Measurements from ENCODE around the gene P3H2. TPM values are rescaled to one million over a fixed set of nuclear protein-coding genes. Genes with fewer than 3 reads are reported as not detected.

Gene P3H2
- total and polyA plus RNA-seq, 2 of the 4 experiments (the other 2 are of a cell fraction), result 54.7 to 64.3 TPM

- H3K56ac ChIP-seq (ENCODE audit: extremely low read depth, insufficient read depth, low read length), result no peak overlapping the region
- H3K9me1 ChIP-seq (ENCODE audit: insufficient read depth, low read length), result no peaks in the 10 kb centered on the region
- intact Hi-C loops (cut with micrococcal nuclease) (no loop called here), in situ Hi-C loops (cut with MboI; ENCODE audit: low sequenced_read_pairs) (loop anchor here (10.0 kb wide), 2 partner anchors 291 to 681 kb away; no protein-coding TSS in a partner anchor), dilution Hi-C loops (cut with HindIII; ENCODE audit: low sequenced_read_pairs, unreplicated experiment) (no loop called here)
- CTCF ChIA-PET, result interaction anchor here (3.5 kb wide), 1 partner anchor 675 kb away, joined by 20 read pairs; no protein-coding TSS in a partner anchor
- H3K79me1 ChIP-seq (ENCODE audit: low read depth in 1 of 2, low read length in 2 of 2), result no peaks in the 10 kb centered on the region
- POLR2A ChIA-PET (ENCODE audit: unreplicated experiment), result no interaction called here
- H3K9ac ChIP-seq (ENCODE audit: low read depth, low read length), result no peak overlapping the region
- no peak overlapping the region for H3K27ac ChIP-seq (ENCODE audit: insufficient read depth, low read length)
- H3K27me3 ChIP-seq (ENCODE audit: control insufficient read depth, insufficient read depth, low read length), result peaks cover 14% of the 10 kb centered on the region
- no peak overlapping the region for H3K18ac ChIP-seq (ENCODE audit: low read depth, low read length)
- no peaks in the 10 kb centered on the region; the same call in 1 of the 2 replicates for H3K4me1 ChIP-seq (ENCODE audit: control insufficient read depth, insufficient read depth, low read length)
- no peaks in the 10 kb centered on the region for H3K36me3 ChIP-seq (ENCODE audit: control insufficient read depth, insufficient read depth, low read length)
- no peaks in the 10 kb centered on the region for H4K20me1 ChIP-seq (ENCODE audit: insufficient read depth, low read length)
- H3K9me3 ChIP-seq (ENCODE audit: control insufficient read depth, insufficient read depth, low read length), result no peaks in the 10 kb centered on the region
- H2BK15ac ChIP-seq (ENCODE audit: low read depth, low read length), result no peak overlapping the region
- BruUV-seq (replicated peaks), result no TSS peak
- H3K23ac ChIP-seq (ENCODE audit: low read depth, low read length), result no peak overlapping the region
- no peak overlapping the region for H4K5ac ChIP-seq (ENCODE audit: low read depth, low read length)
- ATAC-seq (ENCODE audit: low read depth) (no peak), DNase-seq (no peak)
- 80% methylated on average over 3 of the region's 6 CpGs; no CpG with 5 or more reads in 1 of the 2 experiments for WGBS, 2 experiments (ENCODE audit: extremely low coverage in 2 of 2, insufficient read length in 1 of 2)
- no peak overlapping the region for H3K4ac ChIP-seq (ENCODE audit: low read depth, low read length)
- no peak overlapping the region for H2AK9ac ChIP-seq (replicated peaks; ENCODE audit: low read depth, low read length, poor library complexity)
- no peak overlapping the region for H2BK20ac ChIP-seq (ENCODE audit: low read depth, low read length)
- H4K8ac ChIP-seq (ENCODE audit: low read depth in 2 of 2, low read length in 2 of 2), result no peak overlapping the region
- no peak overlapping the region for H2AK5ac ChIP-seq (ENCODE audit: low read depth, low read length)
- no peak overlapping the region for H2BK120ac ChIP-seq (ENCODE audit: low read depth, low read length)
- no peak overlapping the region for H3K14ac ChIP-seq (replicated peaks; ENCODE audit: low read depth, low read length)
- no peak overlapping the region for H2AFZ ChIP-seq (replicated peaks; ENCODE audit: low read length, poor library complexity)
- no peak overlapping the region for H3K4me3 ChIP-seq (ENCODE audit: insufficient read depth, low read depth, low read length)
- no peak overlapping the region for H2BK5ac ChIP-seq (ENCODE audit: low read depth, low read length, poor library complexity, severe bottlenecking)
- no peak overlapping the region for H3K4me2 ChIP-seq (ENCODE audit: low read depth, low read length)
- H4K91ac ChIP-seq (ENCODE audit: insufficient read depth, low read depth, low read length), result no peak overlapping the region
- no peak for TF ChIP-seq MAZ (IDR thresholded peaks at IDR 0.05; ENCODE audit: borderline replicate concordance, low read depth, low read length)
- TF ChIP-seq USF2 (IDR thresholded peaks at IDR 0.05; ENCODE audit: low read depth, low read length), result no peak
- no peak for TF ChIP-seq MAFK (IDR thresholded peaks at IDR 0.05; ENCODE audit: low read depth, low read length)
- no peak for TF ChIP-seq NFE2L2 (IDR thresholded peaks at IDR 0.05; ENCODE audit: low read depth, low read length)
- TF ChIP-seq FOS (IDR thresholded peaks at IDR 0.05; ENCODE audit: low read depth, low read length), result no peak
- TF ChIP-seq CTCF (conservative IDR thresholded peaks at IDR 0.05; ENCODE audit: low read depth, low read length), result no peak
- TF ChIP-seq CHD1 (IDR thresholded peaks at IDR 0.05; ENCODE audit: low read depth, low read length), result no peak
- no peak for TF ChIP-seq ELK1 (IDR thresholded peaks at IDR 0.05; ENCODE audit: borderline replicate concordance, low read depth, low read length)
- no peak for TF ChIP-seq POLR2A (IDR thresholded peaks at IDR 0.05; ENCODE audit: low read depth, low read length)
- TF ChIP-seq RCOR1 (IDR thresholded peaks at IDR 0.05; ENCODE audit: insufficient replicate concordance, low read length), result no peak
- no peak for TF ChIP-seq BHLHE40 (IDR thresholded peaks at IDR 0.05; ENCODE audit: low read depth, low read length)
- no peak for TF ChIP-seq RFX5 (IDR thresholded peaks at IDR 0.05; ENCODE audit: low read depth, low read length)
- no peak for TF ChIP-seq MXI1 (IDR thresholded peaks at IDR 0.05; ENCODE audit: borderline replicate concordance, low read depth, low read length)
- TF ChIP-seq CEBPB (IDR thresholded peaks at IDR 0.05; ENCODE audit: low read depth, low read length), result no peak
- no peak for TF ChIP-seq SMC3 (IDR thresholded peaks at IDR 0.05; ENCODE audit: low read depth, low read length)
These were observed 174.6 kb downstream of the P3H2 start for GRCh38 chr3:189945935-189946709.

All from IMR-90 (cell line).